B cell (primary cell): ENCODE results near the gene NCAM1.

ENCODE experiments used
- CTCF ChIP-seq: fragments of 200-600 bp; IDR thresholded peaks from one replicate; pipeline ENCODE4 v1.8.0; 2022; ENCODE audit warnings: antibody characterized with exemption, mild to moderate bottlenecking
- EZH2 ChIP-seq: IDR thresholded peaks from 2 replicates; pipeline ENCODE4 v1.6.1; 2012; ENCODE audit warnings: borderline replicate concordance, low read depth, mild to moderate bottlenecking, moderate library complexity, low read length; ENCODE audit not compliant: insufficient read depth, poor library complexity, severe bottlenecking

DNA sequence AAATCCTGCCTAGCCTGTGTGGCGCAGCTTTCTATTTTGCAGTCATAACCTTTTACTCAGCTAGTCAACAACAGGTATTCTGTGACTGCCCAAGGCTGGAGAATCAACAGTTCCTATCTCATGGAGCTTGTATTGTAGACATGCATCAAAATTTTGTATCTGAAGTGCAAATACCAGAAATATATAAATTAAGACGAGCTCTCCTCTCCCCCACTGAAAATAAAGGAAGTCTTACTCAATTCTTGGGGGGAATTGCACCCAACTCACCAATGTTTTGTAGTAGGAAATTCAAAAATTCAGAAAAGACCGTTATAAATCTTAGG lies 153.4 kb downstream of the NCAM1 start:
- TF ChIP-seq CTCF: no peak
- TF ChIP-seq EZH2: no peak
